Measurements from ENCODE around the gene FAM131B.

Gene FAM131B

GRCh38 chr7:143382126-143382790 lies 19.7 kb upstream of the FAM131B start:
- no peak for DNase-seq

DNA sequence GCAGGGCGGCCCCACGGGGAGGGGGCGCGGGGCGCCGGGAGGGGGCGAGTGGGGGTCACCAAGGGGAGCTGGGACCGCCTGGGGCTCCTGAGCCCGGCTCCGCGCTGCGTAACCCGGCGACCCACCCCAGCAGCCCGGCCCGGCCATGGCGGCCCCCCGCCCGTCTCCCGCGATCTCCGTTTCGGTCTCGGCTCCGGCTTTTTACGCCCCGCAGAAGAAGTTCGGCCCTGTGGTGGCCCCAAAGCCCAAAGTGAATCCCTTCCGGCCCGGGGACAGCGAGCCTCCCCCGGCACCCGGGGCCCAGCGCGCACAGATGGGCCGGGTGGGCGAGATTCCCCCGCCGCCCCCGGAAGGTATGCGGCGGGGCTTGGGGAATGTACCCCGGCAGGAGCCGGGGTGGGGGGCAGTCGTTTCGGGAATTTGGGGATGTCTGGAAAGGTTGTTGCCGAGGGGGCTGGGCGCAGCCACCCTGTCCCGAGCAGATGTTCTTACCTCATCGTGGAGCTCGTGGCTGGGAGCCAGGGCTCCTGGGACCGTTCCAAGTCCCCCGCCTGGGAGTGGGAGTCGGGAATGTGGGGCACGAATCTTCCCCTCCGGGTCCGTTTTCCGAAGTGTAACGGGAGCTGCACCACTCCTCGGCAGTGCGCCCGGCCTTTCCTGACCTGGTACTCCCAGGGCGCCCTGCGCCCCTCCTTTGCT lies 19.1 kb upstream of the FAM131B start:
- no peak for DNase-seq

DNA sequence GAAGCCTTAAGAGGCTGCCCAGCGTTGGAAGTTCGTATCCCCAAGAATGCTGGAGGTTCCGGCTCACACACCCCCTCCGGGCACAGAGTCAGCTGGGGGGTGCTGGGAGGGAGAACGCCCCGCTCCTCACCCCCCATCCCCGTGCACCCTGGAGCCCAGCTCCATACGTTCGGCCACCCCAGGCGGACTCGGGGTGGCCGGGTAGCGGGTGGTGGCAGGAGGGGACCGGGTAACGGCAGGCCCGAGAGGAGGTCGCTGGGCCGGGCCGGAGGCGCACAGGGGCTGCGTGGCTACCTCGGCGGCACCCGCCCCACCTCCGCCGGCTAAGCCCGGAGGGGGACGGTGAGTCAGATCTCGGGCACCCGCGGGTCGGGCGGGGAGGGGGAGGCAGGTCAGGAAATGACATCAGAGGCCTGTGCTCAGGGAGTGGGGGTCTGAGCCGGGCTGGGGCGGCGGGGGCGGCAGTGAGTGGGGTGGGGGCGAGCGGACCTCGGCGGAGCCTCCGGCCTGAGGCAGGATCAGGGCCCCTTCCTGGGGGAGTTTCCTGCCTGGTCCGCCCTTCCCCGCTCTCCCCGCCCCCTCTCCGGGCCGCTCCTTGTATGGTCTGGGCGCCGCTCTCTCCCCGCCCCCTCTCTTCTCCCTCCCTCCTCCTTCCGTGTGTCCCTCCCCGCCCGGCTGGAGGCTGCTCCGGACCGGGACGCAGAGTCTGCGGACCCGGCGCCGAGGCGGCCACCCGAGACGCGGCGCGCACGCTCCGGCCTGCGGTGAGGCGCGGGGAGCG lies 18.3 kb upstream of the FAM131B start, which contains the start of gene ZYX:
Gene ZYX (plus strand): TSS at position 700 of the 781 bp plus-strand sequence. CDS start 227 bp downstream, outside the sequence.
- peak; percentile 88 for DNase-seq

DNA sequence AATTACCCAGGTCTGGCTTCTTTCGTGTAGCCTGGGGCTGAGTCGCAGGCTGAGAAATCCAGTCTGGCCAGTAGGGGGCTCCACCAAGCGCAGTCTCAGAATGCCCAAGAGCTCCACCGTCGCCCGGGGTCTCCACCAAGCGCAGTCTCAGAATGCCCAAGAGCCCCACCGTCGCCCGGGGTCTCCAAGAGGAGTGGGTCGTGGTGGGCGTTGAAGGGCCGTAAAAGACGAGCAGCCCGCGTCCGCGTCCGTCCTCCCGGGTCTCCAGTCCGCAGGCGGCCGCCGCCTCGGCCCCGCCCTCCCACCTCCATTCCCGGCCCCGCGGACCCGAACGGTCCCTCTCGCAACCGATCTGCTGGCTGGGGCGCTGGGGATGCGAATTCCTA lies 17.7 kb upstream of the FAM131B start:
- peak; percentile 90 for DNase-seq

GRCh38 chr7:143379611-143380259 lies 17.2 kb upstream of the FAM131B start:
- DNase-seq: peak; percentile 34

DNA sequence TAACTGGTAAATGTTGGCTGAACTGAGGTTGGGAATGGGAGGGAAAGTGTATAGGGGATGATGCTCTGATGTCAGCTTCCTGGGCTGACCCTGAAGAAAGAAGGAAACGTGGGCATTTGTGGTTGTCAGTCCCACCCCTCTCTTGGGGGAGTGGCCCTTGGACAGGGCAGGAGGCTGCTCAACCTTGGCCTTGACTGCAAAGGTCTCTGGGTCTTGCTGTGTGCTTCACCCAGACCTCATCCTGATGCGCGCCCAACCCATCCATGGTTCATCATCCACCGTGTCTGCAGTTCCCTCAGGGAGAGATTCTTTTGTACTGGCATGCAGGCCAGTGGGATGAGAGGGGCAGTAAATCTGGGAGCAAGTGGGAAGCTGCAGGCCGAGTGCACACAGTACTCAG lies 13.9 kb upstream of the FAM131B start:
- DNase-seq: no peak

GRCh38 chr7:143375298-143376034 lies 13.0 kb upstream of the FAM131B start:
- peak; percentile 64 for DNase-seq

- DNase-seq: no peak
Observed at GRCh38 chr7:143374561-143374960, 12.0 kb upstream of the FAM131B start.

GRCh38 chr7:143373255-143373794 lies 10.8 kb upstream of the FAM131B start:
- no peak for DNase-seq

DNA sequence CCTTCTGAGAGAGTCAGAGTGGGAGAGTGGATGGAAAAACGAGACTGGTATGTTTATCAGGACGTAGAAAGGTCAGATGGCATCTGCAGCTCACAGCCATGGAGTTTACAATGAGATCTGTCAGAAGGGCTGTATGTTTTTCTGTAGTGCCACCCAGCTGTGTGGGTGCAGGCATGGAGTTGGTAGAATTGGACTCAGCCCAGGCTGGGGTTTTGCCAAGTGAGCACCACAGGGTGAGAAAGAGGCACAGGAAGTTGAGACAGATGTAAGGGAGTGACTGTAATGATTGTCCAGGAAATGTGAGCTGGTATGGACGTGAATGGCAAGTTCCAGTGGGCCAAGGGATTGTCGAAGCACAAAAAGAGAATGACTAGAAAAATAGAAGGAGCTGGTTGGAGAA lies 9.6 kb upstream of the FAM131B start:
- peak; percentile 60 for DNase-seq

DNA sequence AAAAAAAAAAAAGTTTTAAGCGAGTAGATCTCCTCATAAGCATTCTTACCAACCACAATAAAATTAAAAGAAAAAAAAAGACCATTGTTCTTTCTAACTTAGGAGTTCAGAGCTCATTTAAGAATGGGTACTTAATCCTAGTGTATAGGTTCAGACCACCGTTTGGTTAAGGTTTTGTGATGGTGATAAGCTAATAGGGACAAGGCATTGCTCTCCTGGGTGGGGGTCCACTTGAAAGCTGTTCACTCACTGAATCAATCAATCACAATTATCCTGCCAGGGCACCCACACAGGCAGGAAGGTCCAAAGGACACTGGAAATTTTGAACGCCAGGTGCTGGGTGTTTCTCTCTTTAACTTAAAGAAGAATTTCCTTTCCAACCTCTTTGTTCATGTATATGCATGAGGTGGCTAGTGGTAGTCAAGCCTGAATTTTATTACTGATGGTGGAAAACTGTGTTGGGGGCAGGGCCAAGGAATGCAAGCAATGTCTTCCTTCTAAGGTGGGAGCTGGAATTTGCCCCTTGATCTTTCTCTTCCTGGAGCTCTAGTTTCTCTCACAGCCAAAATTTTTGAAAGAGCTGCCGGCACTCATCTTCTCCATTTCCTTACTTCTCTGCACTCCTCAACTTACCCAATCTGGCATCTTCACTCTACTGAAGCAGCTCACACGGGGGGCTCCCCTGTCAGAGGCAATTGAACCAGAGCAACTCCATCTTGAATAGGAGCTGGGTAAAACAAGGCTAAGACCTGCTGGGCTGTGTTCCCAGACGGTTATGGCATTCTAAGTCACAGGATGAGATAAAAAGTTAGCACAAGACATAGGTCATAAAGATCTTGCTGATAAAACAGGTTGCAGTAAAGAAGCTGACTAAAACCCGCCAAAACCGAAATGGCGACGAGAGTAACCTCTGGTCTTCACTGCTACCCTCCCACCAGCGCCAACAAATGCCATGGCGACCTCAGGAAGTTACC lies 7.5 kb upstream of the FAM131B start:
- no peak for DNase-seq

DNA sequence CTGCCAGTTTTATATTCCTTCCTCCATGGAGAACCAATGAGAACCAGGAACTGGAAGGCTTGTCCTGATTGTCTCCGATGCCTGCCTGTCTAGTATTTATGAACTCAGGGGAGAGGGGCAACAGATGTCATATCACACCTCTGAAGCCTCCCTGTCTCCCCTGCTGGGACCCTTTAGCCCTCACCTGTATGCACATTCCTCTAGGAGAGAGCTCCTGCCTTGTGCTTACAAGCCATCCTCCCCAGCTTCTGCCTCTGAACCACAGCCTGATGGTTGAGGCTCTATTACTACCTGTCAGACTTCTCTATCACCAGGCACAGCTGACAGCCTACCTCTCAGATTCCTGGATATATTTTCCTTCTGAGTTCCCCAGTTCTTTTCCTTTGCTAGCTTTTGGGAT lies 5.9 kb upstream of the FAM131B start:
- no peak for DNase-seq

DNA sequence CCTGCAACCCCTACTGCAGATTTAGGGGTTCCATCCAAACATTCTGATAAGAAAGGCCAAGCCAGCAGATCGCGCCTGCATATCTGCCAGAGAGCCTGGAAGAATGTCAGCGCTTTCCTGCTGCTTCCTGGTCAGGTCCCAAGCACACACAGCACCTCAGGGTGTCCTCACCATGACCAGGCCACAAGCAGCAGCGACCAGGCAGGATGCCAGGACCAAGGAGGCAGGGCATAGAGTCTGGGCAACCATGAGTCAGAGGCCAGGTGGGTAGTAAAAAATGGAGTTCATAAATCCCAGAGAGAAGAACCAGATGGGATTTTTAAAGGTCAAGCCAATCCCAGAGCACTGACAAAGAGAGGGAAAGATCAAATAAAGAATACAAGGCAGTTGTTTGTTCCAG lies 5.5 kb upstream of the FAM131B start:
- no peak for DNase-seq

DNA sequence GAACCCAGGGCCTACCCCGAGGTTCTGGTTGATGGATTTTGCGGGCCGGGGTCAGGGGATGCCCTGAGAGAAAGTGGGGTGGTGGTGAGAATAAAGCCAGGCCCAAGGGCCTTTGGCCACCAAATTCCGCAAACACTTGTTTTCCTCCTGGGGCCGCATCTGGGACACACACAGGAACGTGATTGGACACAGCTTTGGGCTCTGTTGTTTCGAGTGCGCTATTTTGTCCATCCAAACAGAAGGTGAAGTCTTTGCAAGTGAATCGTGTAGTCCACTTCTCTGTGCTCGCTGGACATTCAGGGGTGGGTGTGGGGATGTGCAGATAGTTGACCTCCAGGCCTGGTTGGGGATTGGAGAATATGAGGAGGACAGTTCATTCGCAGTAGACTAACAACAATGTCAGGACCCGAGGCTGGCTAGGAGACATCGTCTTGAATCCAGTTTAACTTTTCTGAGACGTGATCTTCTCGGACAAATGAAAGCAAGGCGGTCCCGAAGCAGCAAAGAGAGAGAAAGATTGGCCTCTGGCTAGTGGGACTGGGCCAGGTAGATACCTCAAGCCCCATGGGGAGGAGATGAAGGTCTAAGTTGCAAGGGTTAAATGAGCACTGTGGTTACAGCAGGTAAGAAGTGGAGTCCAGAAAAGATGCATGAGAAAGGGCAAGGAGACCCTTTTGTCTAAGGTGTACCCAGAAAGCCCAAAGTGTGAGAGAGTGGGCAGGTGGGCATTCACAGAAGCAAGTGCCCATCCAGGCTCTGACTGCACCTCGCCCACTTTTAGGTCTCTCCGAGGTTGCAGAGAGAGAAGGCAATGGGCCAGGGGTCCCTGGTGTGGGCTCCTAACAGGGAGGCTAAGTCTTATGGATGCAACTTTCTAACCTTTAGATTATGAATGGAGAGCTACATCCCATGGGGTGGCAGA lies 764 bp upstream of the FAM131B start:
- no peak for DNase-seq

- no peak for DNase-seq
Observed at GRCh38 chr7:143361552-143362130, 872 bp downstream of the FAM131B start.

GRCh38 chr7:143360788-143361551 lies 1.5 kb downstream of the FAM131B start:
- DNase-seq: no peak

GRCh38 chr7:143359771-143360353 lies 2.7 kb downstream of the FAM131B start:
- DNase-seq: no peak

DNA sequence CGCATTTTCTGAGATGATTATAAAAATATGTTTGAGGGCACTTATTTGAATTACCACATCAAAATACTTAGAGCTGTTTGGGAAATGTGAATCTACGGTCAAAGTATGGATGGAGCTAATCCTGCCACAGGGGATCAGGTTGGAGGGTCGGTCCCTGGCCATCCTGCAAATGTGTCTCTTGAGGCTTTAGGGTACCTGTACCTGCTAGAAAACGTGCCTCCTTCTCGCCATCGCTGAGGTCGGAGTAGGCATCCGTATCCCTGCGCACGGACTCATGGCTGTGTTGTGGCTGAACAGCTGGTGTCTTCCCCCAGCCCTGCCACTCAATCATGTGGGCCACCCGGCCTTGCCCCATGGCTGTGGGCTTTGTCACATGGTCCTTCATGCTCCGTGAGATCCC lies 3.9 kb downstream of the FAM131B start:
- no peak for DNase-seq
